Tibial nerve (tissue), 4 donors: ENCODE results near the gene DLD.

Source experiments
- CTCF ChIP-seq, 5 experiments: fragments of 200-600 bp in 3 of 5; fragments of 450-650 bp in 2 of 5; sonication (generic) in 3 of 5; IDR thresholded peaks; one replicate each; pipeline ENCODE4 v1.5.1; 2016 to 2019; ENCODE audit warnings: antibody characterized with exemption in 5 of 5, mild to moderate bottlenecking in 3 of 5, moderate library complexity in 2 of 5
- EP300 ChIP-seq, 2 donors: sonication (generic); formaldehyde crosslinking; IDR thresholded peaks; one replicate each; pipeline ENCODE4 v1.6.1; 2017; ENCODE audit warnings: antibody characterized with exemption in 2 of 2, mild to moderate bottlenecking in 1 of 2
- POLR2A ChIP-seq, 2 donors: fragments of 450-650 bp; IDR thresholded peaks; one replicate each; pipeline ENCODE4 v1.6.1; 2017; ENCODE audit warnings: antibody characterized with exemption in 2 of 2, mild to moderate bottlenecking in 2 of 2, moderate library complexity in 2 of 2

GRCh38 chr7:107854989-107855388 lies 36.0 kb upstream of the DLD start:
- TF ChIP-seq CTCF (IDR thresholded peaks at IDR 0.05) (no peak), EP300 (IDR thresholded peaks at IDR 0.05) (no peak), POLR2A (IDR thresholded peaks at IDR 0.05) (no peak)
